ENCODE measurements around the gene EML4. TPM values are rescaled to one million over a fixed set of nuclear protein-coding genes. Genes with fewer than 3 reads are reported as not detected.
A peak's percentile ranks its signal among the peaks of the same experiment; 100 is the strongest.

The EML4 gene
- total RNA-seq, 1 donor from 2014 or later: 68.2 TPM

GRCh38 chr2:42192652-42193566 is 23.8 kb downstream of the EML4 start:
- Histone ChIP-seq H3K79me2 (ENCODE audit: insufficient read depth, low read length) (peaks cover 89% of the 10 kb centered on the region), H3K27ac (ENCODE audit: low read depth, low read length) (no peak overlapping the region), H2AFZ (ENCODE audit: low read depth, low read length) (no peak overlapping the region), H3K27me3 (ENCODE audit: insufficient read depth, low read length) (no peaks in the 10 kb centered on the region), H3K4me3 (ENCODE audit: insufficient read depth, low read depth, low read length) (no peak overlapping the region), H3K9ac (ENCODE audit: low read length) (no peak overlapping the region), H3K36me3 (ENCODE audit: insufficient read depth, low read length) (no peaks in the 10 kb centered on the region), H4K20me1 (ENCODE audit: insufficient read depth, low read length) (peaks cover 27% of the 10 kb centered on the region), H3K4me2 (ENCODE audit: low read length) (no peak overlapping the region), H3K4me1 (ENCODE audit: insufficient read depth, low read length) (peaks cover 10% of the 10 kb centered on the region), H3K9me3 (ENCODE audit: insufficient read depth, low read depth, low read length) (no peaks in the 10 kb centered on the region)
- no peaks in the 10 kb centered on the region for H3K27me3 Mint-ChIP-seq (ENCODE audit: low read depth, unreplicated experiment)
- TF ChIP-seq EZH2 (IDR thresholded peaks at IDR 0.05; ENCODE audit: insufficient read depth, low read length): no peak
- TF ChIP-seq CTCF (IDR thresholded peaks at IDR 0.05; ENCODE audit: insufficient read depth, low read depth, low read length): no peak
- H3K4me3 Mint-ChIP-seq (ENCODE audit: unreplicated experiment): no peak overlapping the region
- peaks cover 39% of the 10 kb centered on the region for H3K4me1 Mint-ChIP-seq (ENCODE audit: low read depth, unreplicated experiment)
- H3K9me3 Mint-ChIP-seq (ENCODE audit: unreplicated experiment): no peaks in the 10 kb centered on the region
- H3K27ac Mint-ChIP-seq (ENCODE audit: unreplicated experiment): no peak overlapping the region
- DNase-seq (ENCODE audit: low read depth) (no peak), FAIRE-seq (peak; percentile 20)
- no peaks in the 10 kb centered on the region for H3K36me3 Mint-ChIP-seq (ENCODE audit: low read depth, unreplicated experiment)

- FAIRE-seq: no peak
- Histone ChIP-seq H2AFZ (ENCODE audit: low read depth, low read length) (no peak overlapping the region), H3K9ac (ENCODE audit: low read length) (no peak overlapping the region)
These were observed 24.6 kb downstream of the EML4 start for GRCh38 chr2:42193722-42194187.

More at GRCh38 chr2:42193722-42194187, 24.6 kb downstream of the EML4 start:
- no peaks in the 10 kb centered on the region for H3K27me3 ChIP-seq (ENCODE audit: insufficient read depth, low read length)
- DNase-seq (ENCODE audit: low read depth): no peak
- H3K9me3 ChIP-seq (ENCODE audit: insufficient read depth, low read depth, low read length): no peaks in the 10 kb centered on the region
- H3K27me3 Mint-ChIP-seq (ENCODE audit: low read depth, unreplicated experiment): no peaks in the 10 kb centered on the region
- H3K36me3 Mint-ChIP-seq (ENCODE audit: low read depth, unreplicated experiment): no peaks in the 10 kb centered on the region
- TF ChIP-seq CTCF (IDR thresholded peaks at IDR 0.05; ENCODE audit: insufficient read depth, low read depth, low read length) (no peak), EZH2 (IDR thresholded peaks at IDR 0.05; ENCODE audit: insufficient read depth, low read length) (no peak)
- H3K27ac Mint-ChIP-seq (ENCODE audit: unreplicated experiment): no peak overlapping the region
- H3K4me1 ChIP-seq (ENCODE audit: insufficient read depth, low read length): peaks cover 10% of the 10 kb centered on the region
- H3K4me1 Mint-ChIP-seq (ENCODE audit: low read depth, unreplicated experiment): peaks cover 42% of the 10 kb centered on the region
- H3K27ac ChIP-seq (ENCODE audit: low read depth, low read length): no peak overlapping the region
- peaks cover 25% of the 10 kb centered on the region for H4K20me1 ChIP-seq (ENCODE audit: insufficient read depth, low read length)
- H3K9me3 Mint-ChIP-seq (ENCODE audit: unreplicated experiment): no peaks in the 10 kb centered on the region
- H3K36me3 ChIP-seq (ENCODE audit: insufficient read depth, low read length): no peaks in the 10 kb centered on the region
- no peak overlapping the region for H3K4me3 Mint-ChIP-seq (ENCODE audit: unreplicated experiment)
- peaks cover 89% of the 10 kb centered on the region for H3K79me2 ChIP-seq (ENCODE audit: insufficient read depth, low read length)
- H3K4me2 ChIP-seq (ENCODE audit: low read length): no peak overlapping the region
- no peak overlapping the region for H3K4me3 ChIP-seq (ENCODE audit: insufficient read depth, low read depth, low read length)

Data from astrocyte (in vitro differentiated cells and primary cell).